Stimulated activated CD8-positive, alpha-beta memory T cell treated with anti-CD3 and anti-CD28 coated beads, Interleukin-15, amount 100 ng/mL, for 1 hour (primary cell): ENCODE data around the gene DOCK3.

Experiments
- DNase-seq: peaks from one replicate; pipeline ENCODE4 v3.0.0-alpha.2; 2020; ENCODE audit warnings: low read depth

The DOCK3 gene

DNA sequence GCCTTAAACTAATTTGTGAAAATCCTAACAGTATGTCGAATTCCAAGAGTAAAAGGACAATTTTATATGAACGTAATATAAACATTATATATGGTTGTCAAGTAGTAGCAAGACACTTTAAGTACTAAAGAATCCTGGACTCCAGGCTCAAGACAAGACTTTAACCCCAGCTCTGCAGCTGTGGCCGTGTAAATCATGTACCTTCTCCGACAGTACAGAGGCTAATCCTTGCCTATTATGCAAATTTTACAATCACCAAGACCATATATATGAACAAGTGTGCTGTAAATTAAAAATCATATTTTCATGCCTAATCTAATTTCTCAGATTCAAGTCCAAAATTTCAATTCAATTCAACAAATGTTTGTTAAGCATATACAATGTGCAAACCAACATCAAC is 752.2 kb downstream of the DOCK3 start:
- no peak for DNase-seq

GRCh38 chr3:51429138-51429537 is 754.4 kb downstream of the DOCK3 start:
- DNase-seq = no peak
